Activated CD8-positive, alpha-beta memory T cell treated with anti-CD3 and anti-CD28 coated beads, Interleukin-2, amount 50 U/mL, for 24 hours (primary cell): ENCODE data around the gene RNF212.

Experiments
- DNase-seq: peaks from one replicate; pipeline ENCODE4 v3.0.0-alpha.2; 2020; ENCODE audit errors: extremely low read depth

RNF212 gene

DNA sequence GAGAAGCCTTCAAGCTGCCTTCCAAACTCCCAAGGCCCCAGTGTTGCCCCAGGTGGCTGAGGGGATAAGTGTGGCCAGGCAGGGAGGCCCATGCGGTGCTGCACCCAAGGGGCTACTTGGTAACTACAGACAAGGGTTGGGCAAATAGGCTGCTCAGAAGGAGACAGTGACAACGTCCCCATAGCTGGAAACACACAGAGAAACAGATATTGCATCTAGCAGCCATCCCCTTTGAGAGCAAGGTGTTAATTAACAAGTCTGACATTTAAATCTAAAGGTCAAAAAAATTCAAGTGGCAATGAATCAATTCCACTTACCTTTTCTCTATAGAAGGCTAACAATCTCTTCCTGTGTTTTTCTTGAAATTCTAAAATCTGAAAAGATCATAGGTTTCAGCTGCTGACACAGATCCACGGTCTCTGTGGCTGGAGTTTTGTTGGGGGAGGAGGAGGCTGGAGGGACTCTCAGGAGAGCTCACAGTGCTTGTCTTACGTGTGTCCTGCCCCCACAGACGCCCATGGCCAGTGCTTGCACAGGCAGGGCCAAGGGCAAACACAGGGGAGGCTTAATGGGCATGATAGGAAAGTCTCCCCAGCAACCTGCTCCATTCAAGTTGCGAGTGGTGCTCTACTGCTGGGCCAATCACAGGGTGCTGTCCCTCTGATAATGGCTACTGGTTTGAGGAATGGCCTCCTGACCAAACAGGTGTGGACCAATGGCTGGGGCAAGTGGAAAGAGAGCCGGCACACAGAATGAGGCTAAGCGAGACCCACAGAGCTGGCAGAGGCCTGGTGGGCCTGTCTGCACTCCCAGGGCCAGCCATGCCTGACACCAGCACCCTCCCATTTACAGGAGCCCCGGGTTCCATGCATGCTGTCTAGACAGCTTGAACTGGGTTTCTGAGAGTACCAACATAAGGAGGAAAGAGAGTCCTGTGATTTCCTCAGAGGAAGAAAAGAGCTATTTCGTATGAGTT, 22.6 kb downstream of the RNF212 start:
- DNase-seq = no peak

DNA sequence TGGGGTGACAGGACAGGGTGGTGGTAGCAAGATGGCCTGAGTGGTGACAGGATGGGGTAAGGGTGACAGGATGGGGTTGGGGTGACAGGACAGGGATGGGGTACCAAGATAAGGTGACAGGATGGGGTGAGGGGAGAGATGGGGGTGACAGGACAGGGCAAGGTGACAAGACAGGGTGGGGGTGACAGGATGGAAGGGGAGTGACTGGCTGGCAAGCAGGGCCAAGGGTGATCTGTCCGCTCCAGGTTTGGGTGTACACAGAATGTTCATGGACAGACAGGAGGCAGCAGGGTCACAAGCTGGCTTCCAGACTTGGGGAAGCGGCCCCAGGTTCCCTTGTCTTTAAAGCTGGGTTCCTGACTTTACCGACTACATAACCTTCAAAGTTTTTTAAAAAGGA, 23.3 kb downstream of the RNF212 start:
- DNase-seq = no peak

DNA sequence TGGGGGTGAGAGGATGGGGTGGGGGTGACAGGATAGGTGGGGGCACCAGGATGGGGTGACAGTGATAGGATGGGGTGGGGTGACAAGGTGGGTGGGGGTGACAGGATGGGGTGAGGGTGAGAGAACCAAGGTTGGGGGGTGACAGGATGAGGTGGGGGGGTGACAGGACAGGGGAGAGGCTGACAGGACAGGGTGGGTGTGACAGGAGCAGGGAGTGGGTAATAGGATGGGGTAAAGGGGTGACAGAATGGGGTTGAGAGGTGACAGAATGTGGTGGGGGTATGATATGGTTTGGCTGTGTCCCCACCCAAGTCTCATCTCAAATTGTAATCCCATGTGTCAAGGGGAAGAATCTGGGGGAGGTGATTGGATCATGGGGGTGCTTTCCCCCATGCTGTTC, 26.0 kb downstream of the RNF212 start:
- no peak for DNase-seq

DNA sequence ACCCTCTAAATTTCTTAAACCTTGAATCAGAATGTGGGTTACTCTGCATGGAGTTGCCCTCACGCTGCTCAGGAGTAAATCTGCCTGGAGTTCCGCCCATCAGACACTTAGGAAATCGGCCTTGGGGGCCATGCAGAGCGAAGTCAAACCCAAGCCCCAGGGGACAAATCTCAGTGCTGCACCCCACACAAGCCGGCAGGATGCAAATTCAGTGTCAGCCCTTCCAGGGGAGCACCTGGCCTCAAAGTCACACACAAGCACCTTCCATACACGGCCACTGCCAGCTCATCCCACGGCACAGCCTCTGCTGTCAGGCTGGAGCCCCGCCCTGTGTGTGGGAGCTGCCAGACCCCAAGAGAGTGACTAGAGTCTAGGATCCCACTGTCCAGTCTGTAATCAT, 27.4 kb downstream of the RNF212 start:
- no peak for DNase-seq

DNA sequence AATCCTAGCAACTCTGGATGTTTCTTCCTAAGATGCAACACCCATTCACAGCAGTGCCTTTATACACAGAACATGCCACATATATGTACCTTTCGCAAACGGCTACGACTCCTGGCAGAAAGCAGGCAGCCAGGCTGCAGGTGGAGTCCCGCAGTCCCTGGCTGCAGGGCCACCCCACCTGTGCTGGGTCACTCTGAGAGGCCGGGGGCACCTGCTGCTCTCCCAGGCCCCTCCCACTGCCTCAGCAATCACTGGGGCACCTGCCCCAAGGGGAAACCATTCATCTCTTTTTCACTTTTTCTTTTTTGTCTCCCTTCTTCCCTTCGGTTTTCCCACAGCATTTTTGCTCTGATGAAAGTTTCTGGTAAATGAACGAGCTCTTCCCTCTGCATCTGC, 28.0 kb downstream of the RNF212 start:
- DNase-seq = no peak

DNA sequence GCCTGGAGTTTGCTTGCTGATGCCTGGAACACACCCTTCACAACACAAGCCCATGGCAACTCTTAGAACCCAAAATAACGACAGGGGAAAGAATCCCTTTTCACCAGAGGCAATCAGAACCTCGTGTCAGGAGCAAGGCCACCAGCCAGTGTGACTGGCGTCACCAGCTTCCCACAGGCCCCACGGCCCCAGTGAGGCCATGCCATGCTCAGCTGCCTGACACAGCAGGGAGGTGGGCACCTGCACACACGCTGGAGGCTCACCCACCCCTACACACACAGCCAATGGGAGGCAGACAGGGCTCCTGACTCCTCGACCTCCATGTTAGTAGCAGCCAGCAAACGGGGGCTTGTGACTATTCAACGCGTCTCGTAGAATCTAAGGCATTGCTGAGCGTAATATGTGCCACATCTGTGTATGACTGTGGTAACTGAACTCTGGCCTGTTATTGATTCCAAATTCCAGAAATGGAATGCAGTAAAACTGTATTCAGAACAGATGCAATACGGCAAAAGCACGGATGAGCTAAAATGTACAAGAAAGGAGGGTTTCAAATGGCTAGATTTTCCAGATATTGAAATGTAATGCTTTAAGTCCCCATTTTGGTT, 28.5 kb downstream of the RNF212 start:
- no peak for DNase-seq

DNA sequence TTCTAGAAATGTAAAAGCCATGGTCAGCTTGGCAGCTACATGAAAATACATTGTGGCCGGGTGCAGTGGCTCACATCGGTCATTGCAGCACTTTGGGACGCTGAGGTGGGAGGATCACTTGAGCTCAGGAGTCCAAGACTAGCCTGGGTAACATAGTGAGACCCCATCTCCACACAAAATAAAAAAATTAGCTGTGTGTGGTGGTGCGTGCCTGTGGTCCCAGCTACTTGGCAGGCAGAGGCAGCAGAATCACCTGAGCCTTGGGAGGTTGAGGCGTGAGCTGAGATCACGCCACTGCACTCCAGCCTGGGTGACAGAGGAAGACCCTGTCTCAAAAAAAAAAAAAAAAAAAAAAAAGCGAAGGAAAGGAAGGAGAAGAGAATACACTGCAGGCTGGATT, 29.0 kb downstream of the RNF212 start:
- DNase-seq = no peak

DNA sequence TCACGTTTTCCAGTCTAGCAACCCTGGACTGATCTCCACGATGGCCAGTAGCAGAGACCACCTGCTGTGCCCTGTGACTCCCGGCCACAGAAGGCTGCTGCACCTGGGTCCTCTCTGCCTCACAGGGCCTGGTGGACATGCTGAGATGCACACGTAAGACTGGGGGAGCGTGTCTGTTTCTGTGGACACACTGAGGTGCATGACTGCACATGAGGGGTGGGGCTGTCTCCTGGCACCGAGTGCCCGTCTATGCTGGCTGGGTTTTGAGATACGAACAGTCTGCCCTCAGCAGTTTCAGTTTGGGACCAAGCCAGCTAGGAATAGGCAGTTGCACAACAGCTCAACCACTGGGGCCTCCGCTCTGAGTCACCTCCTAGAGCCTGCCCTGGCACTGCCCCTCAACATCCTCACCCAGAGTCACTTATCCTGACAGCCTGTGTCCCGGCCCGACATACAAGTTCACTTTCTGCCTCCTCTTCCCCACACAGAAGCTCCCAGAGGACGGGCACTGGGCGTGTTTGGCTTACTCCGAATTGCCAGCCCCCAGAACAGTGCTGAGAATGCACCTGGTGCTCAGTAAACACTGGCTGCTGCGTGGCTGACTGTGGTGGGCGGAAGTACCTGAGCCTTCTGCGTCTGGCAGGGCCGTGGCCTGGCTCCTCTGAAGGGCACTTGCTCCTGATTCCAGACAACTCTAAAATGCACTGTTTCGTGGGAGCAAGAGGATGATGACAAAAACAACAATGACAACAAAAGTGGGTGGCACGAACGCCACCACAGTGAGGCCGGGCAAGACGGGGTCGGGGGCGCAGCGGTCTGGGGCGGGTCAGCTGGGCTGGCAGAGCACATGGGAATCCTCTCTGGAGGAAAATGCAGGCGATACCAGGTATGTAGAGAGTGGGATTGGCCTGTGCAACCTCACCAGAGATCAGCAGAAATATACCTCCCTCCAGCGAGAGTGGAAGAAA, 30.9 kb downstream of the RNF212 start:
- no peak for DNase-seq

DNA sequence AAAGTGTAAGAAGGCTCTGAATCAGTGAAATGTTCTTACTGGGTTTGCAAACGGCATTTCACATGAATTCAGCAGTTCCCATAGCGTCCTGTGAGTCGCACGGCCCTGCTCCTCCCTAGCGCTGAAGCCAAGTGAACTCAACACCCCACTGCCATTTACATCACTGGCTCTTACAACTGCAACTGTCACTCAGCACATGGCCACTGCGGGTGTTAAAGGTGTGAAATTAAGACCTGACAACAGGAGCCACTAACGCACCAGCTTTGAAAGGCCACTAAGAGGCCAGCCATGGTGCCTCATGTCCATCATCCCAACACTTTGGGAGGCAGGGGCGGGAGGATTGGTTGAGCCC, 31.7 kb downstream of the RNF212 start:
- DNase-seq = no peak

DNA sequence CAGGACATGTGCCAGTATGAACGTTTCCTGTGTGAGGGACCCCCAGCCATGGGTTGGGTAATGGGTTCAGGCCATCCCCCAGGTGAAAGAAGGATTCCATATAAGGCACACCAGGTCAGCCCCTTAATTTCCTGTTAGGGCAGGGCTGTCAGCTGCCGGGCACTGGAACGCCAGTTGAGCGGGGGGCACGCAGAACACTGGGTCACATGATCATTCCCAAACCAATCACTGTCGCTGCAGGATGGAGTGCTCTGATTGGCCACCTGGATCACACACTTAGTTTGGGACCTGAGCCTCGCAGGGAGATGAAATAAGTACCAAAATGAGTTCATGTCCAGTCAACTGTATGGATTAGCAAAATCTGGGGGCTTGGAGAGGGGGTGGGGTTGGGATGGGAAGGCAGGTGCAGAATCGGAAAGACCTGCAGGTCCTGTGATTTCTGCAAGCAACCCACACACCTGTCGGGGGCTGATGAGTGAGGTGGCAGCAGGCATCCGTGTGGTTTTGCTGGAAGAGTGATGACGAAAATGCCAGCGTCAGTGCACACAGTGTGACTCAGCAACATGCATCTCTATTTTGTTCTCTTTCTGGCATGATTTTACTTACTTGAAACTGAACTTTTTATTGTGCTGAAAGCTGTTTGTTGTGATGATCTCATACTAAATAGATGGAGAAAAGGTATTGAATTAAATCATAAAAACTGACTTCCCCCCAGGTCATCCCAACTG, 32.2 kb downstream of the RNF212 start:
- DNase-seq = no peak

DNA sequence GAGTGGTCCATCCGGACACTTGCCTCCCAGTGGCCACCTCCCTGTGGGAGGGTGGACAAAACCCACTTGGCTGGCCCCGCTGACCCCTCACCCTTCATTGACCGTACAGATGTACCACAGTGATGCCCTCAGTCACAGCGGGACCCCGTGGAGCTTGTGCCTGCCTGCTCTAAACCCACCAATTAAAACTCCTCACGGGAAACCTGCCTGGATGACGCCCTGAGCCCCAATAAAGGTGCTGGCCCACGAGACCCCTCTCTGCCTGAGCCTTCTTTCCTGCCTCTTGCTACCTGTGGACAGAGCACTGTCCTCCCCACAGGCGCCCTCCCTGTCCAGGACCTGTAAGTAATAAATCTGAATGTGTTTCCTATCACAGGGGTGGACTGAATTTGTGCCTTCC, 32.9 kb downstream of the RNF212 start:
- no peak for DNase-seq

DNA sequence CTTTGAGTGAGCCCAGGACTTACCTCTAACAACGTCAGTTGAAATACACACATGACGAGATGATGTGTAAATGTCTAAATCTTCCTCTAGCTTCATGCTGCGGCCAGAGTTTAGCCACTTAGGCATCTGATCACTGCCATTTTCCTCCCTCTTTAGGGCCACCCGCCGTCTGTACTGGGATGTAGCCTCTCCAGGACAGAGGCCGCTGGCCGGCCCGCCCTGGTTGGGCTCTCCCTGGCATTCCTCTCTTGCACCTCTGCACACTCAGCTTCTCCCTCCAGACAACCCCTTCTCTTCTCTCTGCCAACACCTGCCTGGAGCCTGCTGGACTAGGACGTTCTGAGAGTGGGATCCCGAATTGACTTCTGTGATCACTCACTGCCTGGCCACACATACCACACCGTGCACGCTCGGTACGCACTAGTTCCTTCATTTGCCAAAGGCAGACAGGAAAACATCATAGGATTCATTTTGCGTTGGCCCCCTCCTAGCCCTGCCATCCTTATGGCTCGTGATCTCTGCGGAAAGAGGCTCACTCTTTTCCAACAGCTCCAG, 33.6 kb downstream of the RNF212 start:
- DNase-seq = no peak

DNA sequence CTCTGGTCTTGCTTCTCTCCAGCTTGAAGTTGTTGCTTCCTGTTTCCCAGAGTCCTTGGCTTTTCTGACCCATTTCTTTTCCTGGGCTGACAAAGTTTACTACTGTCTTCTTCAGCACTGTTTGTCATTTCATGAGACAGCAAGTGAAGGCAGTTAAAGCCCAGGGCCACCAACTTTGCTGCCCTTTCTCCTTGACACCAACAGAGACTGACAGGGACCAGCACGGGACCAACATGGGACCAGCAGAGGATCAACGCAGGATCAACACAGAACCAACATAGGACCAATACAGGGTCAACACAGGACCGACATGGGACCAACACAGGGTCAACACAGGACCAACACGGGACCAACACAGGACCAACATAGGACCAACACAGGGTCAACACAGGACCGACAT, 34.9 kb downstream of the RNF212 start:
- no peak for DNase-seq

DNA sequence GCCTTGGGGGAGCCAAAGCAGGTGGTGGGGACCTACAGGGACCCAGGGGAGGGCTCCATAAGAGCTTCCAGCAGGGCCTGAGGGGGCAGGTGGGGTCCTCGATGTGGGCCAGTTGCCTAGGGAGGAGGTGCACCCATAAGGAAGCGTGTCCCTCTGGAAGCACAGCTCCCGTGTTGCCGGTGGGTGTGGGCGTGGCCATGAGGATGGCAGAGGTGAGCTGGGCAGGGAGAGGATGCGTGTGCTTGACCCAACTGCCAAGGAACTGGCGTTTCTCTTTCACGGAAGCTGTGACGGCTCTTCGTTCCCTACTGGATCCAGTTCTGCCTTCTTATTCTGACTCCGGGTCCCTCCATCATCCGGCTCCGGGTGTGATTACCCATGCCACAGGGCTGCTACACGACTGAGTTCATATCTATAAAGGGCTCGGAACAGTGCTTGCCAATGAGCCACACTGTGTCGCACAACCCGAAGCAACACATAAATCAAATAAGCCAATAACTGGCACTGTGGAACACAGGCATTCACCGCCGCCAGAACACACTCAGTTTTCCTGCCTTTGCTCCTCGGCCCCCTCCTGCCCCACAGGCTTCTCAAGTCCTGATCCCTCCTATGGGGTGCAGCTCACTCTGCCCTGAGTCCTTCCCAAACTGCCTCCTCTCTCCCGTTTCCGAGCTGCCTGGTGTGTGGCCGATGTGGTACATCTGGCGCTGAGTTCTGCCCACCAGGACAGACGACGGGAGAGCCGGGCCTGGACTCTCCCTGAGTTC, 35.5 kb downstream of the RNF212 start:
- DNase-seq = no peak

DNA sequence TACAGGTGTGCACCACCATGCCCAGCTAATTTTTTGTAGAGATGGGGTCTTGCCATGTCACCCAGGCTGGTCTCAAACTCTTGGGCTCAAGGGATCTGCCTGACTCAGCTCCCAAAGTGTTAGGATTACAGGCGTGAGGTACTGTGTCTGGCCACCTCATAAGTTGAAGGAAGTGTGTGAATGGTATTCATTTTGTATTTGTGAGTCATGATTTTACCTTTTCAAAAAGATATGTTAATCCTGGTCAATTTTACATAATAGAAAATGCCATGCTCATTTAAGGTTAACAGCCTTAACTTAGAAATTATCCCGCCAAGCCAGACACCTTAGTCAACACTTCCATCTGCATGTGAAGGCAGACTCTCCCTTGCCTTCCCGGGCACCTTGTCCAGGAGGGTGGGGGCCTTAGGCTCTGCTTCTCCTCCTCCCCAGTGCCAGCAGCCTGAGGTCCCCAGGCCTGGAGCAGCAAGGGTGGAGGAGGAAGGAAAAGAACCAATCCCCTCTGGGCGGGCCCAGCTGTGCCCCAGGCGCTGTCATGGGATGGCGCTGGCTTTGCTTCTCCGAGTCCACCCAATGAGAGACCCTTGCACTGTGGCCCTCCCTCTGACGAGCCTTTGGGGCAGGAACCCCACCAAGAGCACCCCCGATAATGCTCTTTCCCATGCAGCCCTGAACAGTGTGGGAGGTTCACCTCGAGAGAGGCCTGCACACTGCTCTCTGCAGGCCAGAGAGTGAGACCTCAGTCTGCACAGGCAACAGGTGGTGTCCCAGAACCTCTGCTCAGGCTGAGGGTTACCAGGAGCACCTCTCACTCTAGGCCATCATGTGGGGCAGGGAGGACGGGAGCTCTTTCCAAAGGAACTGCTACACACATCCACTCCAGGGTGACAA, 37.3 kb downstream of the RNF212 start:
- no peak for DNase-seq

DNA sequence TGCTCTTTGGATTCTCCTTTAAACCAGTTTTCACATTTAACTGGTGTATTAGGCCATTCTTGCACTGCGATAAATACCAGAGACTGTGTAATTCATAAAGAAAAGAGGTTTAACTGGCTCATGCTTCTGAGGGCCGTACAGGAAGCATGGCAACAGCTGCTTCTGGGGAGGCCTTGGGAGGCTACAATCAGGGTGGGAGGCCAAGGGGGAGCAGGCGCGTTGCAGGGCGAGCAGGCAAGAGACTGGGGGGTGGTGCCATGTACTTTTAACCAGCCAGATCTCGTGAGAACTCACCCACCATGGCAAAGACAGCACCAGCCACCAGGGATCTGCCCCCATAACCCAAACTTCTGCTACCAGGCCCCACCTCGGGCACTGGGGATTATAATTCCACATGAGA, 38.1 kb downstream of the RNF212 start:
- no peak for DNase-seq

DNA sequence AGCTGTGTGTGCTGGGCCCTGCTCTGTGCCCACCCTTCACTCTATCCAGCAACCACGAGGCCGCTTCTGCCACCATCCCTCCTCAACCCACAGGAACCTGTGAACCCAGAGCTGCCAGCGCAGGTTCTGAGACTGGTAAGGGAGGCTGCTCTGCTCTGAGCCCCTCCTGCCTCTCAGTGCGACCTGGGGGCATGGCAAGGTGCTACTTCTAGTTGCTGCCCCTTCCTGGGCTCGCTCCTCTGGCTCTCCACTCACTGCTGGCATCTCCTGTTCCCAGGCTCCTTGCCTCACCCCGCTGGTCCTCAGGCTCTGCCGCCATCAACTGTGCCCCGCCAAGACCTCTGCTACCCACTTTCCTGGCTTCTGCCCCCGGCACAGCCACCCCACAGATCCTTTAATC, 39.3 kb downstream of the RNF212 start:
- no peak for DNase-seq

DNA sequence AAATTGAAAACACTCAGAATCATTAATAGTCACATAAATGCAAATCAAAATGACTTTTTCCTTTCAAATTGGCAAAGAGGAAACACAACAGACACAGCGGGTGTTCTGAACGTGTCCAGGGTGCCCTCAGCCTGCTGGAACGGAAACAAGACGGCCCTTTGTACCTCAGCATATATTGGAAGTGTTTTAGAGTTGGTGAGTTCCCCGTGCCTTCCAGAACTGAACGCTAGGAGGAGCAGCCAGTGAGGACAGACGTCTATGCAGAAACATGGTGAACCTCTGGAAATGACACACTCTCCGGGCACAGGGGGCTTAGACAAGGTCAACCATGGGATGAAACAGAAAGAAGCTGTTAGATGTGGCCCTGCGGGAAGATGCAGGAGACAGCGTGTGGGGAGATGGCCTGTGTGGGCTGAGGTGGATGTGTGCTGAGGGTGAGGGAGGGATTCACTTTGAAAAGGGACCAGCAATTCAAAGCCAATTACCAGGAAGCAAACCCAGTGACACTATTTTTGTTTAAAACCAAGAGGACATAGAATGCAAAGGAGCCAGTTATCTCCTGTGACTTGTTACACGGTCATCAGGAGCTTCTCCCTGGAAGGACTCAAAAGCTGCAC, 40.4 kb downstream of the RNF212 start:
- no peak for DNase-seq

DNA sequence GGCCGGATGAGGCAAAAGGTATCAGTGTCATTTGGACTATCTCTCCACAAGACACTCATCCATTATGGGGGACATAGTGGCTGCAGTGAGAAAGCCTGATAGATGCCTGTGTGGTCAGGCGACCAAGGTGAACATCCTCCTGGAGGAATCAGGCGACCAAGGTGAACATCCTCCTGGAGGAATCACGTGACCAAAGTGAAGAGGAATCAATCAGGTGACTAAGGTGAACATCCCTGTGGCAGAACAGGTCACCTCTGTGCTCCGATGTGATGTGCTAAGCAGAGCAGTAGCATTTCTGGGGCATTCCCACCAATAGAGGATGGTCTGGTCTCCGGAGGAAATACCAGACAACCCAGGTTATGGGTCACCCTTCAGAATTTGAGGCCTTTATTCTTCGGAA, 44.0 kb downstream of the RNF212 start:
- DNase-seq = no peak
